Right lobe of liver (tissue), 6 donors: ENCODE data around the gene SLITRK3. TPM values are rescaled to one million over a fixed set of nuclear protein-coding genes. Genes with fewer than 3 reads are reported as not detected.
"Not testable (repeated sequence)": the region's sequence is repeated elsewhere in the genome, so short reads cannot be mapped to it uniquely, and the experiment has no call there.

Source experiments
- ATAC-seq, 4 donors: fragments of 200-7000 bp; cut with Tn5 transposase; one replicate each; pipeline ENCODE4 v1.9.1; 2020; ENCODE audit warnings: mild to moderate bottlenecking in 4 of 4, moderate library complexity in 4 of 4
- DNase-seq, 3 donors: peaks; one replicate each; pipeline ENCODE4 v3.0.0-alpha.2; 2020
- H3K27ac ChIP-seq, 3 donors: fragments of 200-600 bp; one replicate each; pipeline ENCODE4 v1.8.0; 2022
- H3K27me3 ChIP-seq, 2 donors: fragments of 200-600 bp; one replicate each; pipeline ENCODE4 v1.8.0; 2022
- H3K36me3 ChIP-seq, 4 donors: fragments of 200-600 bp; sonication (generic) in 1 of 4; one replicate each; pipeline versions ENCODE4 v1.5.1 to v1.8.0; 2017 to 2022; ENCODE audit warnings: control low read depth in 1 of 4
- H3K4me1 ChIP-seq, 4 donors: fragments of 200-600 bp; sonication (generic) in 1 of 4; one replicate each; pipeline versions ENCODE4 v1.5.1 to v1.8.0; 2017 to 2022; ENCODE audit warnings: control low read depth in 1 of 4
- H3K4me3 ChIP-seq, 3 donors: fragments of 200-600 bp; one replicate each; pipeline ENCODE4 v1.8.0; 2022
- H3K9me3 ChIP-seq, 4 donors: fragments of 200-600 bp; sonication (generic) in 1 of 4; one replicate each; pipeline versions ENCODE4 v1.5.1 to v1.8.0; 2017 to 2022; ENCODE audit warnings: control low read depth in 1 of 4
- POLR2A ChIP-seq: fragments of 450-650 bp; IDR thresholded peaks from one replicate; pipeline ENCODE4 v1.6.1; 2017; ENCODE audit warnings: antibody characterized with exemption, mild to moderate bottlenecking
- WGBS: methylation state at CpG from one replicate; pipeline ENCODE4 v1.1.6; 2018; ENCODE audit warnings: low coverage, low lambda C conversion rate; ENCODE audit not compliant: insufficient coverage; ENCODE audit errors: missing lambda C conversion rate; 5-methylcytosine and 5-hydroxymethylcytosine counted together
- intact Hi-C, 2 donors: fragments of 100-400 bp; cut with DNase I; formaldehyde crosslinking; loops; one replicate each; pipeline versions ENCODE4 v1.11.2 to v1.14.1; 2022
- total RNA-seq, 6 experiments: library from RNA; depleted of rRNA in 2 of 6; stranded (reverse); fragments of >200 nt in 2 of 6; fragmentation: NEBNext Ultra II Directional in 3 of 6; extraction: Animal tissue kit (Norgen Biotek cat#: 25700) in 3 of 6; gene quantifications; one replicate each; pipeline versions ENCODE4 v1.1.0 to v1.2.4, GENCODE V29; 2016 to 2023
- TF ChIP-seq, protein P1 (sequence below), 4 donors: fragments of 200-600 bp in 3 of 4; fragments of 450-650 bp in 1 of 4; IDR thresholded peaks; one replicate each; pipeline versions ENCODE4 v1.5.1 to v1.8.0; 2016 to 2022; ENCODE audit warnings: antibody characterized with exemption in 4 of 4, mild to moderate bottlenecking in 2 of 4
- donor health status: DM: no; HTN: yes; CAD: no.
- donor health status: DM: no; HTN: no; CAD: no.
- donor health status: DM: no; HTN: no; CAD: no.
- donor health status: DM: no; HTN: yes; CAD: no.
- donor health status: DM: no; HTN: yes; CAD: no.

SLITRK3 gene
- total RNA-seq, 6 experiments from 2014 or later = 0.15 to 10.5 (median 3.6) TPM

DNA sequence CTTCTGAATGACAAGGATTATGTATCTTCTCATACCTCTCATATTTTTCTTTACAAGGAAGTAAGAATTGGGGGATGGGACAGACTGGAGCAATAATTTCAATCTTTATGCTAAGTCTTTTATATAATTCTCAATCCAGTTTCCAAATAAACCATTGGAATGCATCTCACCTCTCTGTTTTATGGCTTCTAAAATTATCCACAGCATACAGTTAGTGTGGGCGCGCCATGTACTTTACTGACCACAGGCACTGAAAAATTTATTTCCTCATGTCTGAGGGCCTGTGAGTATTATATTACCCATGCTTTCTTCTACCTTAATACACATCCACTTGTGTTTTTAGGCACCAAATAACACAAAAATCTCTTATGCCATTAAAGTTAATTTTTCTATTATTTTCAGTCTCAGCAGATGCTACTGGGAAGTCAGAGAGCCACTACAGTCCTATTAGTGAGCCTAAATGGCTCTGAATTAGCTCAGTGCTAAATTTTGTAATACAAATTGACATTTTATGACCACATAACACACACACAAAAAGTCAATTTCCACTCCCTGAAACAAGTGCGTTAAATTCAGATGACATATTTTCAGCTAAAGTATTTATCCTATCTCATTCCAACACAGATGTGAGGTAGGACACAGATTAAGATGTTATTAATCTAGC is 39.3 kb downstream of the SLITRK3 start:
- no peak for DNase-seq
- no peak for ATAC-seq
- Histone ChIP-seq H3K9me3 (no peaks in the 10 kb centered on the region), H3K36me3 (no peaks in the 10 kb centered on the region), H3K27ac (no peak overlapping the region), H3K4me3 (no peak overlapping the region), H3K27me3 (no peaks in the 10 kb centered on the region), H3K4me1 (no peaks in the 10 kb centered on the region)
- no peak for TF ChIP-seq POLR2A
- TF ChIP-seq, protein P1, sequence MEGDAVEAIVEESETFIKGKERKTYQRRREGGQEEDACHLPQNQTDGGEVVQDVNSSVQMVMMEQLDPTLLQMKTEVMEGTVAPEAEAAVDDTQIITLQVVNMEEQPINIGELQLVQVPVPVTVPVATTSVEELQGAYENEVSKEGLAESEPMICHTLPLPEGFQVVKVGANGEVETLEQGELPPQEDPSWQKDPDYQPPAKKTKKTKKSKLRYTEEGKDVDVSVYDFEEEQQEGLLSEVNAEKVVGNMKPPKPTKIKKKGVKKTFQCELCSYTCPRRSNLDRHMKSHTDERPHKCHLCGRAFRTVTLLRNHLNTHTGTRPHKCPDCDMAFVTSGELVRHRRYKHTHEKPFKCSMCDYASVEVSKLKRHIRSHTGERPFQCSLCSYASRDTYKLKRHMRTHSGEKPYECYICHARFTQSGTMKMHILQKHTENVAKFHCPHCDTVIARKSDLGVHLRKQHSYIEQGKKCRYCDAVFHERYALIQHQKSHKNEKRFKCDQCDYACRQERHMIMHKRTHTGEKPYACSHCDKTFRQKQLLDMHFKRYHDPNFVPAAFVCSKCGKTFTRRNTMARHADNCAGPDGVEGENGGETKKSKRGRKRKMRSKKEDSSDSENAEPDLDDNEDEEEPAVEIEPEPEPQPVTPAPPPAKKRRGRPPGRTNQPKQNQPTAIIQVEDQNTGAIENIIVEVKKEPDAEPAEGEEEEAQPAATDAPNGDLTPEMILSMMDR (IDR thresholded peaks at IDR 0.05) = no peak
- WGBS = 100% methylated on average over 3 of the region's 3 CpGs
- intact Hi-C loops = no loop called here

DNA sequence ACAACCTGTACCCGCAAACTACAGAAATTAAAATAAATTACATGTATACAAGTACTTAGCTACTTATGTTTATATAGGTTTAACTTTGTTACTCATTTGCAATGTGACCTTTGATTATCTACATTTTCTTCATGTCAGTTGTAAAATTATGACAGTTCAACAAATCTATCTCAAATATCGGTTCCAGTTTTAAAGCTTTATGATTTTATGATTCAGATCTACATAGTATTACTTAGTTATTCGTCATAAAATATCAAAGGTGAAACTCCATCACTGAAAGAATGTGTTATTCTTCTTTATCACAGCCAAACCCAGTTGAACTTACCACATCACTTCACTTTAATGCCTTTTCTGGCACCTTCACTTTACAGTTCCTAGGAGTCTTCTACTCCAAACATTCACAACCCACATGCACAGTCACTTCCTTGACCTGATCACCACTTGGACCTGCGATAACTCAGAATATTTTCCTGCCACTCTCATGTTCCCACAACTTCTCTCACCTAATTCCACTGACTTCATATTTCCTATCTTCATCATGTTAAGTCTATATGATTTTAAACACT is 47.2 kb downstream of the SLITRK3 start:
- WGBS = 76% methylated on average over 4 of the region's 4 CpGs
- ATAC-seq (no peak), DNase-seq (no peak)
- no peaks in the 10 kb centered on the region for H3K4me1 ChIP-seq
- H3K27ac ChIP-seq = no peak overlapping the region
- intact Hi-C loops = no loop called here
- no peak overlapping the region for H3K4me3 ChIP-seq
- no peaks in the 10 kb centered on the region for H3K9me3 ChIP-seq
- no peaks in the 10 kb centered on the region for H3K36me3 ChIP-seq
- no peak for TF ChIP-seq POLR2A
- TF ChIP-seq, protein P1 (IDR thresholded peaks at IDR 0.05) = no peak
- no peaks in the 10 kb centered on the region for H3K27me3 ChIP-seq

GRCh38 chr3:165144271-165144670 is 51.9 kb downstream of the SLITRK3 start:
- Histone ChIP-seq H3K9me3 (no peaks in the 10 kb centered on the region), H3K36me3 (no peaks in the 10 kb centered on the region), H3K4me3 (no peak overlapping the region), H3K4me1 (no peaks in the 10 kb centered on the region), H3K27ac (no peak overlapping the region), H3K27me3 (no peaks in the 10 kb centered on the region)
- DNase-seq (no peak), ATAC-seq (no peak)
- intact Hi-C loops = no loop called here
- no peak for TF ChIP-seq POLR2A
- TF ChIP-seq, protein P1 (IDR thresholded peaks at IDR 0.05) = no peak
- 55% methylated on average over 1 of the region's 1 CpG for WGBS

DNA sequence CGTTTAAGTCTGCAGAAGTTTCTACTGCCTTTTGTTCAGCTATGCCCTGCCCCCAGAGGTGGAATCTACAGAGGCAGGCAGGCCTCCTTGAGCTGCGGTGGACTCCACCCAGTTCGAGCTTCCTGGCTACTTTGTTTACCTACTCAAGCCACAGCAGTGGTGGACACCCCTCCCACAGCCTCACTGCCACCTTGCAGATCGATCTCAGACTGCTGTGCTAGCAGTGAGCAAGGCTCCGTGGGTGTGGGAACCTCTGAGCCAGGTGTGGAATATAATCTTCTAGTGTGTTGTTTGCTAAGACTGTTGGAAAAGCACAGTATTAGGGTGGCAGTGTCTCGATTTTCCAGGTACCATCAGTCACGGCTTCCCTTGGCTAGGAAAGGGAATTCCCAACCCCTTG is 56.3 kb downstream of the SLITRK3 start:
- H3K27me3 ChIP-seq, H3K36me3 ChIP-seq, H3K4me3 ChIP-seq, ATAC-seq, H3K27ac ChIP-seq, DNase-seq, H3K9me3 ChIP-seq, intact Hi-C loops, H3K4me1 ChIP-seq: not testable (repeated sequence)
- 78% methylated on average over 3 of the region's 7 CpGs for WGBS

Other genes with a start within 250 kb of the SLITRK3 start
- not detected for gene SI, start 117.9 kb downstream of the SLITRK3 start, total RNA-seq